K562 (cell line): ENCODE measurements around the gene TSHZ1. TPM values are rescaled to one million over a fixed set of nuclear protein-coding genes. Genes with fewer than 3 reads are reported as not detected.

ENCODE experiments used
- ATAC-seq: fragments of 200-7000 bp; cut with Tn5 transposase; 3 replicates; pipeline ENCODE4 v1.9.1; 2020; ENCODE audit warnings: moderate library complexity
- BruUV-seq: library from RNA; stranded (reverse); fragments of 400-500 nt; replicated peaks from 2 replicates; lab custom pipeline; 2021; lab: Mats Ljungman, UMichigan
- CTCF ChIA-PET: fragments of 300-600 bp; formaldehyde crosslinking; extraction: SDS; loops from one replicate; lab custom pipeline; 2021; ENCODE audit warnings: low intra/inter-chr PET ratio; lab: Yijun Ruan, JAX
- POLR2A ChIA-PET: fragments of 300-600, 350-650 bp; sonication (Branson Sonifier 250); formaldehyde crosslinking; extraction: SDS; loops from one replicate; lab custom pipeline; 2021; ENCODE audit warnings: antibody characterized with exemption, inconsistent platforms; lab: Yijun Ruan, JAX
- DNase-seq, 4 experiments: peaks; one replicate each; pipeline versions ENCODE4 v3.0.0 to v3.0.0-alpha.2; 2011 to 2018; ENCODE audit warnings: low spot score in 3 of 4, mixed read lengths in 3 of 4; ENCODE audit errors: extremely low read depth in 1 of 4
- FAIRE-seq: peaks from 2 replicates; lab custom pipeline; 2011; peaks lifted over from hg19 to GRCh38; lab: Jason Lieb, UNC
- H2AFZ ChIP-seq: 2 replicates; pipeline ENCODE4 v1.6.0; 2011; ENCODE audit warnings: low read depth, low read length, control low read depth, inconsistent platforms
- H3K27ac ChIP-seq: fragments of 200-600 bp; 3 replicates; pipeline ENCODE4 v1.8.0; 2011; ENCODE audit warnings: low read depth, mild to moderate bottlenecking, control low read depth, inconsistent platforms, low read length, moderate library complexity, mixed read lengths; ENCODE audit errors: extremely low read depth
- H3K27me3 ChIP-seq, 2 experiments: fragments of 300-600 bp in 1 of 2; 2 replicates in 1 of 2; 3 replicates in 1 of 2; pipeline versions ENCODE4 v1.6.0 to v1.8.0; 2011; ENCODE audit warnings: inconsistent platforms in 2 of 2, low read length in 2 of 2, mild to moderate bottlenecking in 1 of 2, mixed read lengths in 1 of 2, moderate library complexity in 1 of 2; ENCODE audit not compliant: control insufficient read depth in 2 of 2, insufficient read depth in 2 of 2
- H3K36me3 ChIP-seq: fragments of 300-600 bp; 3 replicates; pipeline ENCODE4 v1.8.0; 2011; ENCODE audit warnings: mild to moderate bottlenecking, low read length, inconsistent platforms; ENCODE audit not compliant: control insufficient read depth, insufficient read depth
- H3K4me1 ChIP-seq, 2 experiments: fragments of 200-600 bp in 1 of 2; replicated peaks in 1 of 2; 2 replicates in 1 of 2; 3 replicates in 1 of 2; pipeline versions ENCODE4 v1.5.1 to v1.8.0; 2011; ENCODE audit warnings: inconsistent platforms in 2 of 2, low read length in 2 of 2, mild to moderate bottlenecking in 1 of 2, mixed read lengths in 1 of 2, moderate library complexity in 1 of 2; ENCODE audit not compliant: control insufficient read depth in 2 of 2, insufficient read depth in 2 of 2
- H3K4me2 ChIP-seq: 2 replicates; pipeline ENCODE4 v1.6.1; 2011; ENCODE audit warnings: low read length, control low read depth, inconsistent platforms, mixed read lengths; ENCODE audit not compliant: insufficient read depth
- H3K4me3 ChIP-seq: fragments of 200-600 bp; sonication (generic), shearing (Covaris generic); 2 replicates; pipeline ENCODE4 v1.5.1; 2016; ENCODE audit warnings: control low read depth, inconsistent platforms
- H3K79me2 ChIP-seq: fragments of 200-600 bp; 3 replicates; pipeline ENCODE4 v1.8.0; 2011; ENCODE audit warnings: low read length, inconsistent platforms; ENCODE audit not compliant: control insufficient read depth, insufficient read depth
- H3K9ac ChIP-seq, 2 experiments: 2 replicates each; pipeline versions ENCODE4 v1.6.0 to v1.6.1; 2011; ENCODE audit warnings: low read depth in 2 of 2, low read length in 2 of 2, control low read depth in 1 of 2, inconsistent platforms in 1 of 2, mild to moderate bottlenecking in 1 of 2, mixed read lengths in 1 of 2; ENCODE audit not compliant: insufficient read depth in 1 of 2
- H3K9me1 ChIP-seq: one replicate; pipeline ENCODE4 v1.6.0; 2011; ENCODE audit warnings: inconsistent platforms, mild to moderate bottlenecking, low read length, moderate library complexity; ENCODE audit not compliant: control insufficient read depth, insufficient read depth
- H3K9me3 ChIP-seq: replicated peaks from 2 replicates; pipeline ENCODE4 v1.5.1; 2011; ENCODE audit warnings: low read depth, low read length, inconsistent platforms; ENCODE audit not compliant: control insufficient read depth, insufficient read depth
- H4K20me1 ChIP-seq: replicated peaks from 2 replicates; pipeline ENCODE4 v1.6.1; 2011; ENCODE audit warnings: low read length, inconsistent platforms, mixed read lengths; ENCODE audit not compliant: control insufficient read depth, insufficient read depth
- E4F1 ChIP-seq: fragments of 250-450 bp; sonication (Bioruptor Pico); IDR thresholded peaks from 2 replicates; pipeline ENCODE4 v1.5.0; 2021; ENCODE audit warnings: mild to moderate bottlenecking, borderline replicate concordance
- EZH2 ChIP-seq: IDR thresholded peaks from 2 replicates; pipeline ENCODE4 v1.6.1; 2012; ENCODE audit warnings: low read depth, mild to moderate bottlenecking, inconsistent platforms, low read length, borderline replicate concordance
- FUS ChIP-seq: fragments of 200-400 bp; formaldehyde crosslinking; optimal IDR thresholded peaks from 2 replicates; pipeline ENCODE3; 2017; ENCODE audit warnings: low read depth, low read length
- KDM2B ChIP-seq: fragments of 250-450 bp; sonication (Bioruptor Pico); IDR thresholded peaks from 2 replicates; pipeline ENCODE4 v1.8.0; 2021; ENCODE audit warnings: mild to moderate bottlenecking, moderate library complexity
- NONO ChIP-seq, 2 experiments: fragments of 200-400 bp in 1 of 2; fragments of 450-650 bp in 1 of 2; formaldehyde crosslinking in 1 of 2; IDR thresholded peaks; 2 replicates each; pipeline ENCODE4 v1.6.1; 2017; ENCODE audit warnings: low read depth in 2 of 2, mild to moderate bottlenecking in 2 of 2, moderate library complexity in 2 of 2, low read length in 1 of 2
- POLR3A ChIP-seq: IDR thresholded peaks from 2 replicates; pipeline ENCODE4 v1.6.1; 2011; ENCODE audit warnings: borderline replicate concordance, mild to moderate bottlenecking, moderate library complexity; ENCODE audit not compliant: insufficient read length, insufficient read depth; ENCODE audit errors: extremely low read depth
- U2AF2 ChIP-seq: fragments of 200-400 bp; formaldehyde crosslinking; optimal IDR thresholded peaks from 2 replicates; pipeline ENCODE3; 2017; ENCODE audit warnings: low read depth, mild to moderate bottlenecking, low read length
- ZBTB5 ChIP-seq: fragments of 450-650 bp; IDR thresholded peaks from 2 replicates; pipeline ENCODE4 v1.6.1; 2017; ENCODE audit warnings: antibody characterized with exemption
- ZBTB9 ChIP-seq: fragments of 450-650 bp; formaldehyde crosslinking; IDR thresholded peaks from 2 replicates; pipeline ENCODE4 v1.4.0; 2020; ENCODE audit warnings: mild to moderate bottlenecking, moderate library complexity
- ZKSCAN3 ChIP-seq: fragments of 250-450 bp; sonication (Bioruptor Pico); IDR thresholded peaks from 2 replicates; pipeline ENCODE4 v1.4.0; 2020
- ZNF589 ChIP-seq: fragments of 200-800 bp; sonication (Bioruptor generic); IDR thresholded peaks from 2 replicates; pipeline ENCODE4 v1.6.1; 2016; ENCODE audit warnings: low read depth, missing genetic modification characterization, missing compliant biosample characterization
- WGBS: fragments of 100-300 bp; shearing (Covaris generic); methylation state at CpG from one replicate; pipeline ENCODE4 v1.1.6; 2016; ENCODE audit warnings: low coverage, mixed read lengths; ENCODE audit not compliant: insufficient coverage; ENCODE audit errors: missing lambda C conversion rate; 5-methylcytosine and 5-hydroxymethylcytosine counted together
- in situ Hi-C: fragments of 300-500 bp; cut with MboI; formaldehyde crosslinking; loops from 4 replicates; pipeline ENCODE4 v1.15.0; 2018; ENCODE audit warnings: inconsistent platforms, mixed read lengths
- intact Hi-C: fragments of 100-400 bp; cut with micrococcal nuclease; formaldehyde crosslinking; loops from 2 replicates; pipeline ENCODE4 v1.14.2; 2022
- polyA plus RNA-seq, 8 experiments: library from polyadenylated mRNA; depleted of rRNA in 4 of 8; stranded (reverse) in 5 of 8; unstranded in 3 of 8; fragments of >200 nt; fragmentation: Nextera tagmentation in 2 of 8; fragmentation: Illumina TruSeq in 1 of 8; extraction: Ambion mirVana in 2 of 8; extraction: Trizol in 1 of 8; gene quantifications; 2 replicates each; pipeline versions ENCODE4 v1.2.1 to v1.2.3, GENCODE V29; 2011 to 2014; ENCODE audit warnings: inconsistent platforms in 1 of 8, missing spikeins in 1 of 8
- total RNA-seq, 7 experiments: library from RNA; depleted of rRNA in 6 of 7; stranded (reverse); fragments of >200 nt in 6 of 7; fragmentation: Illumina TruSeq in 2 of 7; extraction: Trizol in 2 of 7; gene quantifications; 2 replicates each; pipeline versions ENCODE4 v1.2.1 to v1.2.3, GENCODE V29; 2011 to 2021; ENCODE audit warnings: low replicate concordance in 1 of 7

The TSHZ1 gene
- total and polyA plus RNA-seq, 9 of the 15 experiments (the other 6 are each of a cell fraction or from before 2014, with no cell fraction given), result 1.1 to 7.2 (median 2.7) TPM

- in situ Hi-C loops, result no loop called here
Observed at GRCh38 chr18:75216911-75217689, 6.5 kb downstream of the TSHZ1 start.

More at GRCh38 chr18:75216911-75217689, 6.5 kb downstream of the TSHZ1 start:
- DNase-seq (no peak), FAIRE-seq (no peak), ATAC-seq (no peak)
- Histone ChIP-seq H3K4me1 (peaks cover 5 to 15% of the 10 kb centered on the region in 2 experiments; a peak in 4 of 5 replicates), H3K27ac (no peak overlapping the region), H3K79me2 (peaks cover 10% of the 10 kb centered on the region; the same call in 2 of the 3 replicates), H3K36me3 (no peaks in the 10 kb centered on the region), H3K27me3 (no peaks in the 10 kb centered on the region), H3K9me3 (no peaks in the 10 kb centered on the region), H3K4me2 (no peak overlapping the region), H3K9ac (no peak overlapping the region; a peak in 1 of 4 replicates), H2AFZ (no peak overlapping the region), H3K4me3 (no peak overlapping the region), H4K20me1 (no peaks in the 10 kb centered on the region), H3K9me1 (no peaks in the 10 kb centered on the region)
- no TSS peak for BruUV-seq
- POLR2A ChIA-PET, result no interaction called here
- 75% methylated on average over 10 of the region's 10 CpGs for WGBS
- intact Hi-C loops, result no loop called here
- TF ChIP-seq ZKSCAN3 (no peak), ZBTB9 (no peak), U2AF2 (no peak), KDM2B (CRISPR knock-in tag) (no peak), ZNF589 (no peak), ZBTB5 (no peak), FUS (no peak), POLR3A (no peak), EZH2 (no peak), E4F1 (CRISPR knock-in tag) (no peak), NONO (IDR thresholded peaks at IDR 0.05; ENCODE audit: low read depth in 2 of 2, low read length in 1 of 2) (no peak)
- CTCF ChIA-PET, result no interaction called here
